ENCODE measurements around the gene PDE4A. TPM values are rescaled to one million over a fixed set of nuclear protein-coding genes. Genes with fewer than 3 reads are reported as not detected.

The PDE4A gene
- total RNA-seq, 2 experiments from 2014 or later: 24.6 to 25.5 TPM

DNA sequence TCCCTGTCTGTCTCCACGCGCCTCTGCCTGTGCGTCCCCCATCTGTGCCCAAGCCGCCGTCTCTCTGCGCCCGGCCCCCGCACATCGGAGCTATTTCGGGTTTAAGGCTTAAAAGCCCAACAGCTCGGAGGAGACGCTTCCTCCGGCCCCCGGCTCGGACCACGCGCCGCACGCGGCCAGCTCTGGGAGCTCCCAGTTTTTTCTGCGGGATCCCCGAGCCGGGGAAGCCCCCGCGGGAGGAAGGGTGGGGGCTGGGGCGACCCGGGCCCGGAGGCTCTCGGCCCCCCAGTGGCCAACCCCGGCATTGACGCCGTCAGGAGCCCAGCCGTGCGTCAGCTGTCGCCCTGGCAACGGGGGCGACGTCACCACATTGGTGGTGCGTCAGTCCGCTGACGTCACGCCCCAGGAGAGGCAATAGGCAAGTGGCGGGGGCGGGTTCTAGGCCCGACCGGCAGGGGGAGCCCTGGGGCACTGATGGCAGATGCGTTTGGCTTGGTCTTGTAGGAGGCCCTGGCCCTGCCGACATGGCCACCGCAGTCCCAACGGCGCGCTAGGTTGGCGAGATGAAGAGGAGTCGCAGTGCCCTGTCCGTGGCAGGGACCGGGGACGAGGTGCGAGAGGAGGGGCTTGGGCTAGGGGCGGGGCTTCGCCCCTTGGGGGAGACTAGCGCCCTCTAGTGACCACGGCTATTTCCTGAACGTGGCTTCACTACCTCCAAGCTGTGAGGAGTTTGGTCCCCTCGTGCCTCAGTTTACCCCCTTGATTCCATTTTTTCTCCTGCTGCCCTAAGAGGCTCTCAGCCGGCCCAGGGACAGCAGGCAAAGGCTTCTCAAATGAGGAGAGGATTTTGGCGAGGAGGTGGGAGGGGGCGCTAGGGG lies 3.7 kb upstream of the PDE4A start:
- H3K27ac Mint-ChIP-seq: peak overlapping the region; percentile 84
- ATAC-seq (peak; percentile 50), DNase-seq (peak; percentile 97)
- peaks cover 9% of the 10 kb centered on the region for H3K36me3 Mint-ChIP-seq (ENCODE audit: low read depth)
- ChIA-PET CTCF (interaction anchor here (0.8 to 22.7 kb wide), 11 partner anchors 5 to 301 kb away, joined by 3 to 587 read pairs (median 6); partner anchors contain the start of genes CDC37, DNM2, PDE4A and TYK2), POLR2A (interaction anchor here (0.5 to 9.7 kb wide), 7 partner anchors 9 to 844 kb away, joined by 3 to 161 read pairs (median 3); partner anchors contain the start of gene CDC37)
- peaks cover 13% of the 10 kb centered on the region for H3K27me3 Mint-ChIP-seq
- intact Hi-C loops (cut with micrococcal nuclease): no loop called here
- H3K4me1 Mint-ChIP-seq (ENCODE audit: low read depth): peaks cover 59% of the 10 kb centered on the region
- TF ChIP-seq, protein P1, sequence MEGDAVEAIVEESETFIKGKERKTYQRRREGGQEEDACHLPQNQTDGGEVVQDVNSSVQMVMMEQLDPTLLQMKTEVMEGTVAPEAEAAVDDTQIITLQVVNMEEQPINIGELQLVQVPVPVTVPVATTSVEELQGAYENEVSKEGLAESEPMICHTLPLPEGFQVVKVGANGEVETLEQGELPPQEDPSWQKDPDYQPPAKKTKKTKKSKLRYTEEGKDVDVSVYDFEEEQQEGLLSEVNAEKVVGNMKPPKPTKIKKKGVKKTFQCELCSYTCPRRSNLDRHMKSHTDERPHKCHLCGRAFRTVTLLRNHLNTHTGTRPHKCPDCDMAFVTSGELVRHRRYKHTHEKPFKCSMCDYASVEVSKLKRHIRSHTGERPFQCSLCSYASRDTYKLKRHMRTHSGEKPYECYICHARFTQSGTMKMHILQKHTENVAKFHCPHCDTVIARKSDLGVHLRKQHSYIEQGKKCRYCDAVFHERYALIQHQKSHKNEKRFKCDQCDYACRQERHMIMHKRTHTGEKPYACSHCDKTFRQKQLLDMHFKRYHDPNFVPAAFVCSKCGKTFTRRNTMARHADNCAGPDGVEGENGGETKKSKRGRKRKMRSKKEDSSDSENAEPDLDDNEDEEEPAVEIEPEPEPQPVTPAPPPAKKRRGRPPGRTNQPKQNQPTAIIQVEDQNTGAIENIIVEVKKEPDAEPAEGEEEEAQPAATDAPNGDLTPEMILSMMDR (IDR thresholded peaks at IDR 0.05): peak; percentile 100
- no peaks in the 10 kb centered on the region for H3K9me3 Mint-ChIP-seq
- H3K4me3 Mint-ChIP-seq: peak overlapping the region; percentile 63

DNA sequence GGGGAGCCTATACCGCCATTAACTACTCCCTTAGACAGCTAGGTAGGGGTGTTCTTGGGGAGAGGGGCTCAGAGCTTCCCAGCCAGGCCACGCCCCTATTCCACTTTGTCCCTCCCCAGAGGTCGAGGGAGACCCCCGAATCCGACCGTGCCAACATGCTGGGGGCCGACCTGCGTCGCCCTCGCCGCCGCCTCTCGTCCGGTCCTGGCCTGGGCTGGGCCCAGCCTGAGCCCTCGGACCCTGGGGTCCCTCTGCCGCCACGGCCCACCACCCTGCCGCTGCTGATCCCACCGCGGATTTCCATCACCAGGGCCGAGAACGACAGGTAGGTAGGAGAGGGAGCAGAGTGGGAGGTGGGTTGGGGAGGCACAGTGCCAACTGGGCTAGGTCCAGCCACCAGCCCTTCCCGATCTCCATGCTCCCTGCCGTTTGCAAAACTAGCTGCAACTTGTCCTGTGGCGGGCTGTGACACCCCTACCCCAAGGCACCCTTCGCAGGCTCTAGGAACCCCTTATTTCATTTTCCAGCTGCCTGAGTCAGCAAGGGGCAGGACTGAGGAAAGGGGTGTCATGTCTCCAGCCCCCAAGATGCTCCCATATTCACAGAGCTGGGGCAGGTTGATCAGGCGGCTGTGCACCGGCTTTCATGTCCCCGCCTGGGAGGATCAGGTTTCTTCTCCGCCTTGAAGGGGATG lies 2.6 kb upstream of the PDE4A start:
- ChIA-PET POLR2A (interaction anchor here (0.6 to 9.7 kb wide), 5 partner anchors 13 to 142 kb away, joined by 3 to 161 read pairs (median 4); partner anchors contain the start of gene CDC37), CTCF (interaction anchor here (0.8 to 22.7 kb wide), 15 partner anchors 4 to 226 kb away, joined by 3 to 587 read pairs (median 4); partner anchors contain the start of genes CDC37, ICAM5, KEAP1 and PDE4A)
- Mint-ChIP-seq H3K4me1 (ENCODE audit: low read depth) (peaks cover 58% of the 10 kb centered on the region), H3K36me3 (ENCODE audit: low read depth) (peaks cover 9% of the 10 kb centered on the region), H3K27me3 (peaks cover 21% of the 10 kb centered on the region), H3K27ac (peak overlapping the region; percentile 26), H3K4me3 (peak overlapping the region; percentile 86), H3K9me3 (no peaks in the 10 kb centered on the region)
- TF ChIP-seq, protein P1 (IDR thresholded peaks at IDR 0.05): no peak
- ATAC-seq (no peak), DNase-seq (no peak)
- intact Hi-C loops (cut with micrococcal nuclease): loop anchor here (2.0 kb wide), 1 partner anchor 13 kb away; no protein-coding TSS in a partner anchor

DNA sequence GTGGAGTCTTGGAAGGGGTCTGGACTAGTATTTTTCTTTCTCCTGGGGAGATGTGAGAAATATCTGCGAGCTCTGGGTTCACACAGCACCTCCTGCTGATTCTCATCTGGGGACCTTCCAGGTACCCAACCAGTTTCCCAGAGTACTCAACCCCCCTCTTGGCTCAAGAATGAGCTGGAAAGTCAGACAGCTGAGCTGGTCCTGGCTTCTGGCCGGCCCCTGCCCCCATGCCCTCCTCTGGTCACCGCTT lies 2.2 kb upstream of the PDE4A start:
- H3K4me3 Mint-ChIP-seq: peak overlapping the region; percentile 86
- H3K36me3 Mint-ChIP-seq (ENCODE audit: low read depth): peaks cover 9% of the 10 kb centered on the region
- peaks cover 21% of the 10 kb centered on the region for H3K27me3 Mint-ChIP-seq
- DNase-seq (no peak), ATAC-seq (no peak)
- ChIA-PET POLR2A (interaction anchor here (0.6 to 9.7 kb wide), 6 partner anchors 10 to 142 kb away, joined by 3 to 161 read pairs (median 4); partner anchors contain the start of gene CDC37), CTCF (interaction anchor here (0.8 to 22.7 kb wide), 13 partner anchors 4 to 149 kb away, joined by 3 to 587 read pairs (median 4); partner anchors contain the start of genes CDC37, ICAM5, KEAP1 and PDE4A)
- intact Hi-C loops (cut with micrococcal nuclease): loop anchor here (2.0 kb wide), 1 partner anchor 13 kb away; no protein-coding TSS in a partner anchor
- no peaks in the 10 kb centered on the region for H3K9me3 Mint-ChIP-seq
- H3K4me1 Mint-ChIP-seq (ENCODE audit: low read depth): peaks cover 56% of the 10 kb centered on the region
- H3K27ac Mint-ChIP-seq: peak overlapping the region; percentile 69
- TF ChIP-seq, protein P1 (IDR thresholded peaks at IDR 0.05): no peak

DNA sequence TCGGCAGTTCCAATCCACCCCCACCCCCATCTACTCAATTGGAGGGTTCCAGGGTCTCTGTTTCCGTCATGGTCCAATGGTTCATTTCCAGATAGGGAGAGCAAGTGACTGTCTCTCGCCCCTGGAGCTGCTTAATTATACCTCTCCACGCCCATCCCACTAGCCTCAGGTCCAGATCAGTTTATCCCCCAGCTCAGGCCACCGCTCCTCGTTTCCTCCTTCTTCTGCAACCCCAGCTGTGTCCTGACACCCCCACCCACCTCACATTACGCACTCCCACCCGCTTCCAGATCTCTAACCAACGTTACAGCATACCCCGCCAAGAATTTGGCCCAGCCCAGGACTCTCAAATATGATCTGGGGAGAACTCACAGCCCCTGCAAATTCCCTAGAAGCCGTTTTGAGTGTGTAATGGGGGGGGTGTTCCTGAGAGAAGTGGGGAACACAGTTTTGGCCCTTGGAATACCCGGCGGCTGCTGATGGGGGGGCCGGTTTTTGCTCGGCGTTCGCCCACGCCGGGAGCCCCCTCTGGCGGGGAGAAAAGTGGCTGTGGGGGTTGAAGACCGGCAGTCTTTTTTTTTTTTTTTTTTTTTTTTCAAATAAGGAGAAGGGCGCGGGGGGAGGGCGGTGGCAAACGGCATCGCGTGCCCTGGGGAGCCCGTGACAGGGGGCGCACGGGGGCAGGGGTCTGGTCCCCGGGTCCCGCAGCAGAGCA lies 1.7 kb upstream of the PDE4A start:
- DNase-seq: peak; percentile 57
- POLR2A ChIA-PET: interaction anchor here (1.0 to 9.7 kb wide), 4 partner anchors 9 to 135 kb away, joined by 3 to 161 read pairs (median 4); partner anchors contain the start of gene CDC37
- CTCF ChIA-PET: interaction anchor here (0.8 to 22.7 kb wide), 12 partner anchors 3 to 148 kb away, joined by 3 to 587 read pairs (median 4); partner anchors contain the start of genes CDC37, ICAM5, PDE4A and TYK2
- Mint-ChIP-seq H3K9me3 (no peaks in the 10 kb centered on the region), H3K36me3 (ENCODE audit: low read depth) (peaks cover 9% of the 10 kb centered on the region), H3K27me3 (peaks cover 21% of the 10 kb centered on the region), H3K27ac (peak overlapping the region; percentile 69), H3K4me3 (peak overlapping the region; percentile 86), H3K4me1 (ENCODE audit: low read depth) (peaks cover 58% of the 10 kb centered on the region)
- no peak for ATAC-seq
- TF ChIP-seq, protein P1 (IDR thresholded peaks at IDR 0.05): no peak
- intact Hi-C loops (cut with micrococcal nuclease): loop anchor here (2.0 kb wide), 1 partner anchor 14 kb away; no protein-coding TSS in a partner anchor
